Fibroblast of pulmonary artery (primary cell): Measurements from ENCODE around the gene CBX4.

Experiments
- DNase-seq: peaks from one replicate; pipeline ENCODE4 v3.0.0-alpha.2; 2010; ENCODE audit warnings: low read depth
- H3K4me3 ChIP-seq: replicated peaks from 2 replicates; pipeline ENCODE4 v1.5.1; 2011; ENCODE audit warnings: low read depth, mild to moderate bottlenecking, control low read depth, low read length, moderate library complexity
- CTCF ChIP-seq: IDR thresholded peaks from 2 replicates; pipeline ENCODE4 v1.5.1; 2011; ENCODE audit warnings: mild to moderate bottlenecking, control low read depth, low read length, inconsistent platforms; ENCODE audit errors: missing control alignments

CBX4 gene

DNA sequence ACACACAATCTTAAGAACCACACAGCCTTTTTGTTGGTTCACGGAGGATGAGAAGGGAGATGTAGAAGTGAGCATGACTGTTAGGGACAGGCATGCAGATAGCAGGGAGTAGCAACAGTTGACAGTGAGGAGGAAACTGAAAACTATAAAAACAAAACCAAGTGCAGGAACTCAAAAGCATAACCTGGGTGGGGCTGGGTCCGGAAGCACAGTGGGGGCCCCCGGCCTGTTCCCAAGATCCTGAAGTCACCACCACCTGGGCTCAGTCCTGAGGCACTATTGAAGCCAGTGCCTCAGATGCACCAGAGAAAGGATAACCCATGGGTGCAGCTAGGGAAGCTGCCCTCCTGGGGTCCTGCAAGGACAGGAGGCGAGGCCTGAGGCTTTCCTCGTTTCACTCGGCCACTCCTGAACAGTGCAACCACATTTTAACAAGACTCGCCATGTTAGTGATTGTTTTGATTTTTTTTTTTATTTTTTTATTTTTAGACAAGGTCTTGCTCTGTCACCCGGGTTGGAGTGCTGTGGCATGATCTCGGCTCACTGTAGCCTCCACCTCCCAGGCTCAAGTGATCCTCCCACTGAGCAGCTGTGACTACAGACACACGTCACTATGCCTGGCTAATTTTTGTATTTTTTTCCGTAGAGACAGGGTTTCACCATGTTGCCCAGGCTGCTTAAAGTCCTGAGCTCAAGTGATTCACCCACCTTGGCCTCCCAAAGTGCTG is 27.7 kb upstream of the CBX4 start:
- DNase-seq, result no peak
- H3K4me3 ChIP-seq, result no peak overlapping the region
- TF ChIP-seq CTCF, result no peak

DNA sequence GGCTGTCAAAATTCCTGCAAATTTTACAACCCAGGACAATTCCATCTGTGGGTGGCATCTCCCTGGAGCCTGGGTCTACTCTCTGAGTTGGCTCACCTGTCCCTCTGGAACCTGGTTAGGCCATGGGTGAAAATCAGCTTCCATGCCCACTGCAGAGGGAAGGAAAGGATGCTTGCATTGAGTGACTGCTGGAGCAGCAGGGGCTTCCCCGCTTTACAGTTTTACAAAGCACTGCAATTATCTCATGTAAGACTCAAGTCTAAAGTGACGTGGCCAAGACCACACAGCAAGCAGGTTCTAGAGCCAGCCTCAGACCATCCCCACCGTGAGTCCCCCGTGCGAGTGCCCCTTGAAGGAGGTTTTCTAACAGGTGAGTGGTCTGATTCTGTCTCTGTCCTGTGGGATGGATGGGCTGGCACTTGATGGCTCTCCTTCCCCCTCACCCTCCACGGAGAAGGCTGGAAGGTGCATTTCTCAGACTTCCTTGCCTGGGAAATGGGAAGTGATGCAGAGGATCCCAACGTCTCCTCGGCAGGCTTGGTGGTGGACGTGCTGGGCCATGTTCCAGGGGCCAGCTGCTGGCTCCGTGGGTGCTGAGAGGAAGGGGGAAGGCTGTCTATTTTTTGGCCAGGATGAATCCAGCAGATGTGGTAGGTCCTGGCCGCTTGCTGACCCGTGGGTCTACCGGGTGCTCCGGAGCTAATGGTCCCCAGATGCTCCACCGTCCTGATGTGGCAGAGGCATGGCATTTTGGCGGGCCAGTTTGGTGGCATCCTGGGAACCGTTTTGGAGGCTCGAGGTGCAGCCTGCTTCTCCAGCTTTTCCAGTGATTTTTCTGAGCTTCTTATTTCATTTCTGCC is 26.3 kb upstream of the CBX4 start:
- TF ChIP-seq CTCF, result no peak
- no peak overlapping the region for H3K4me3 ChIP-seq
- no peak for DNase-seq

DNA sequence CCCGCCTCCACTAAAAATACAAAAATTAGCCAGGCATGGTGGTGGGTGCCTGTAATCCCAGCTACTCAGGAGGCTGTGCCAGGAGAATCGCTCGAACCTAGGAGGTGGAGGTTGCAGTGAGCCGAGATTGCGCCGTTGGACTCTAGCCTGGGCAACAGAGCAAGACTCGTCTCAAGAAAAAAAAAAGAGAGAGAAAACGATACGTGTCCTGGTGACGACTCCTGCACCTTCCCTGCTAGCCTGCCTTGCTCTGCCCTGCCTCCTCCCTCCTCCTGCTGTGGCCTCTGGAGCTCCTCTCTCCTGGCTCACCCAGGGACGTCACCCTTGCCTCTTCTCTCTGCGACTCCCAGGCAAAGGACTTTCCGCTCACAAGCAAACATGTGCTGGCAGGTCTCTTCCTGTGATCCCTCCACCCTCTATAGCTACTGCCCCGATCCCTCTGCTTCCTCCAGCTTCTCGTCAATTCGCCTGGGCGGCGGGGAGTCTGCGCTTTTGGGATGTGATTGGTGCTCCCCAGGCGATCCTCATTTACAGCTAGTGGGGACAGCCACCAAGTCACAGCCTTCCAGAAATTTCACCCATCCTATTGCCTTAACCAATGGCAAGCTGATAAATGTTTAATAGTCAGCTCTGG is 25.5 kb upstream of the CBX4 start:
- H3K4me3 ChIP-seq, result no peak overlapping the region
- TF ChIP-seq CTCF, result no peak
- DNase-seq, result no peak

- DNase-seq, result no peak
- no peak for TF ChIP-seq CTCF
- no peak overlapping the region for H3K4me3 ChIP-seq
These were observed 24.9 kb upstream of the CBX4 start for GRCh38 chr17:79864147-79864546.

GRCh38 chr17:79862771-79863440 is 23.7 kb upstream of the CBX4 start:
- no peak for TF ChIP-seq CTCF
- no peak for DNase-seq
- no peak overlapping the region for H3K4me3 ChIP-seq

- no peak for DNase-seq
- H3K4me3 ChIP-seq, result no peak overlapping the region
- TF ChIP-seq CTCF, result no peak
These were observed 23.0 kb upstream of the CBX4 start for GRCh38 chr17:79862238-79862637.
